Spleen (tissue), 7 donors: ENCODE data around the gene SV2A.

Source experiments
- POLR2AphosphoS5 ChIP-seq, 3 donors: sonication (generic); formaldehyde crosslinking; IDR thresholded peaks; one replicate each; pipeline ENCODE4 v1.5.1; 2017; ENCODE audit warnings: antibody characterized with exemption in 3 of 3
- TF ChIP-seq, protein P1 (sequence below), 11 experiments: fragments of 200-600 bp in 7 of 11; fragments of 450-650 bp in 4 of 11; sonication (generic) in 4 of 11; IDR thresholded peaks in 8 of 11; conservative IDR thresholded peaks in 3 of 11; 1 replicate in 7 of 11; 2 replicates in 4 of 11; pipeline versions ENCODE4 v1.4.0 to v1.8.0; 2016 to 2021; ENCODE audit warnings: antibody characterized with exemption in 11 of 11, inconsistent platforms in 4 of 11, mild to moderate bottlenecking in 1 of 11
- donor health status: DM: no; HTN: no; CAD: no; lungs with moderate emphysema.
- donor health status: DM: no; HTN: no; CAD: no.
- donor health status: DM: no; HTN: no; CAD: no.

DNA sequence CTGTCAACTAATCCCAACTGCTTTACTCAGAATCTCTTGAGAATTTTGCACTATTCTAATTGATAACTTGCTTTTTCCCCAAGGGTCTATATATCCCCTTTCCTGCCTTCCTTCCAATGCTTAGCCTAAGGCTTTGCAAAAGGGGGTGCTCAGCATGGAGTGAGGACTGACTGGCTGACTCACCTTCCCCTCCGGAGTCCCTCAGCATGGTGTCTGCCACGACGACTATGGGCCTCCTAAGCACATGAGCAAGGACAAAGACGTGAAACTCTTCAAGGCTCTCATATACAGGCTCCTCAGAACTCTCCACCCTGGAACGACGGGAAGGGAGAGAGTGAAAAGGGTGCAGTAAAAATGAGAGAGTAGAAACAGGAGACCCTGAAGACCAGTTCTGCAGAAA is 32.3 kb upstream of the SV2A start:
- TF ChIP-seq, protein P1, sequence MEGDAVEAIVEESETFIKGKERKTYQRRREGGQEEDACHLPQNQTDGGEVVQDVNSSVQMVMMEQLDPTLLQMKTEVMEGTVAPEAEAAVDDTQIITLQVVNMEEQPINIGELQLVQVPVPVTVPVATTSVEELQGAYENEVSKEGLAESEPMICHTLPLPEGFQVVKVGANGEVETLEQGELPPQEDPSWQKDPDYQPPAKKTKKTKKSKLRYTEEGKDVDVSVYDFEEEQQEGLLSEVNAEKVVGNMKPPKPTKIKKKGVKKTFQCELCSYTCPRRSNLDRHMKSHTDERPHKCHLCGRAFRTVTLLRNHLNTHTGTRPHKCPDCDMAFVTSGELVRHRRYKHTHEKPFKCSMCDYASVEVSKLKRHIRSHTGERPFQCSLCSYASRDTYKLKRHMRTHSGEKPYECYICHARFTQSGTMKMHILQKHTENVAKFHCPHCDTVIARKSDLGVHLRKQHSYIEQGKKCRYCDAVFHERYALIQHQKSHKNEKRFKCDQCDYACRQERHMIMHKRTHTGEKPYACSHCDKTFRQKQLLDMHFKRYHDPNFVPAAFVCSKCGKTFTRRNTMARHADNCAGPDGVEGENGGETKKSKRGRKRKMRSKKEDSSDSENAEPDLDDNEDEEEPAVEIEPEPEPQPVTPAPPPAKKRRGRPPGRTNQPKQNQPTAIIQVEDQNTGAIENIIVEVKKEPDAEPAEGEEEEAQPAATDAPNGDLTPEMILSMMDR (IDR thresholded peaks at IDR 0.05 in 8 of 11, conservative IDR thresholded peaks at IDR 0.05 in 3 of 11) = no peak
- no peak for TF ChIP-seq POLR2AphosphoS5 (IDR thresholded peaks at IDR 0.05)
